ENCODE data around the gene ZBTB44.

Gene ZBTB44

DNA sequence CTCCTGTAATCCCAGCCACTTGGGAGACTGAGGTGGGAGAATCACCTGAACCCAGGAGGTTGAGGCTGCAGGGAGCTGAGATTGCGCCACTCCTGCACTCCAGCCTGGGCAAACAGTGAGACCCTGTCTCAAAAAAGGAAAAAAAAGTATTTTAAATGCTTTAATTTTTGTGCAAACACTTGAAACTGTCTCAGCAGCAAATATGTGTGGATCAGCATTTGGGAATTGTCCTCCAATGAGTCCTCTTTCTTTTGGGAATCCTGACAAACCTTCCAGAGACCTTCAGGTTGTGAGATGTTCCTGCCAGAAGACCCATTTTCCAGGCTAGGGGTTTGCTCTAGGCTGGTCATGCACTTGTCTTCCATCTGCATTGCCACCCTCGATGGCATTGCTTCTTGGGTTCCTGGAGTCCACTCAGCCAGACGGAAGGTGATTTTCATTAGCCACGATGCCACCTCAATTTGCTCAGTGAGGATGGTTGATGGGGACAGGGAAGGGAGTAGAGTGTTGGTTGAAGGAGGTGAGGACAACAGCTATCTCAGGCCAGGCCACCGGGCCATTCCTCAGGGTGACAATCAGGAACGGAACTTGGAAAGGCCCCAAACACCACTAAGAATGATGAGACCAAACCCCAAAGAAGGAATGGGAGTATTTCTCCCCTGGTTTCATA, 99.7 kb downstream of the ZBTB44 start:
- DNase-seq (ENCODE audit: low spot score): no peak

DNA sequence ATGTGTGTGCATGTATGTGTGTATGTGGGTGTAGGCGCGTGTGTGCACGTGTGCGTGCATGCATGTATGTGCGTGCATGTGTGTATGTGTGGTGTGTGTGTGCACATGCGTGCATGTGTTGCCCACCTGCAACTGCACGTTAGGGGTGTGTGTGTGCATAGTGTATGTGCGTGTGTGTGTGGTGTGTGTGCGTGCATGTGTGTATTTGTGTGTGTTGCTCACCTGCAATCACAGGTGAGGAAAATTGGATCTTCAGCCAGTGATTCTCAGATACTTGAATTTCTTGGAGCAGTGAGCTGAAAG, 100.8 kb downstream of the ZBTB44 start:
- no peak for DNase-seq (ENCODE audit: low spot score)

GRCh38 chr11:130213143-130213978, 101.4 kb downstream of the ZBTB44 start:
- DNase-seq (ENCODE audit: low spot score): peak; percentile 62

DNA sequence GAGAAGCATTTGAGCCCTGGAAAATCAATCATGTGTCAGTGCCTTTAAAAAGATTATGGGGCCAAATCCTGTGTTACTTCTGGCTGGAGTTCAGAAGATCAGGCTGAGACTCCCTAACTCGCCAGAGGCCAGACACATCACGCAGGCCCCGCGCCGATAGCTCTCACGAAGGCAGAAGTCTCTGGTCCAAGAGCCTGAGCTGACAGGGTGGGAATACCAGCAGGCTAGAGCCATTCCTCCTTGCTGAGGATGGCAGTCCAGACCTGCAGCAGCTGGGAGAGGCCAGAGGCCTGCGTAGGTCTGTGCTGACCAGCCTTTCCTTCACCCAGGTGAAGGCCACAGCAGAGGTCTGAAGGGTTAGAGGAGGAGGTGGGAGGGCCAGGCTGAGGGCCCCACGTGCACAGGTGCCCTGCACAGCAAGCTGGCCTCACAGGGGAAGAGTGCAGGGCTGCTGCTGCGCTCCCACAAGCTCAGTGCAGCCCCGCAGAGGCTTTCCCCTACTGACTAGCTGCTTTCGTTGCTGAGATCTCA, 102.2 kb downstream of the ZBTB44 start:
- no peak for DNase-seq (ENCODE audit: low spot score)

GRCh38 chr11:130211781-130212401, 102.8 kb downstream of the ZBTB44 start:
- no peak for DNase-seq (ENCODE audit: low spot score)

- no peak for DNase-seq (ENCODE audit: low spot score)
Measured at GRCh38 chr11:130211144-130211543, 103.6 kb downstream of the ZBTB44 start.

DNA sequence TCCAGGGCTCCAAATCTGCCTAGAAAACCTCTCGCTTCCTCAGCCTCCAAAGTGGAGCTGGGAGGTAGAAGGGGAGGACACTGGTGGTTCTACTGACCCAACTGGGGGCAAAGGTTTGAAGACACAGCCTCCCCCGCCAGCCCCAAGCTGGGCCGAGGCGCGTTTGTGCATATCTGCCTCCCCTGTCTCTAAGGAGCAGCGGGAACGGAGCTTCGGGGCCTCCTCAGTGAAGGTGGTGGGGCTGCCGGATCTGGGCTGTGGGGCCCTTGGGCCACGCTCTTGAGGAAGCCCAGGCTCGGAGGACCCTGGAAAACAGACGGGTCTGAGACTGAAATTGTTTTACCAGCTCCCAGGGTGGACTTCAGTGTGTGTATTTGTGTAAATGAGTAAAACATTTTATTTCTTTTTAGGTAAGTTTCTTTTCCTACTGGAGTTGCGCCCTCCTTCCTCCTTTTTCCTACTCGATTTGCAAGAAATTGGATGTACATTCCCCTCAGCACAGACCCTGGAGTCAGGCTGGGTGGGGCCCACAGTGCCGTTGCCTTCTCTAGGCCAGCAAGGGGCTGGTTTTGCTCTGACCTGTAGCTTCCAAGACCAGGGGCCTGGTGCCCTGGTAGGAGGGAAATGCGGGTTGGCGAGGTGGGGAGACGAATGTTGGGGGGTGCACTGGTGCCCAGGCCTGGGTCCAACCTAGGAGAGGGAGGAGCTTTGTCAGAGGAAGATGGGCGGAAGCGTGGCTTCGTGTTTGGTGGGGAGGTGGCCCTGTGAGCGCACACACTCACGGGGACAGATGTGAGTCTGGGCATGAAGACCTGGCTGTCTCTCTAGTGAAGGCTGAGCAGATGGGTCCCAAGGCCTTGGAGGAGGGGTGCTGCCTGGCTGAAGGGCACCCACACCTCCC, 104.5 kb downstream of the ZBTB44 start:
- no peak for DNase-seq (ENCODE audit: low spot score)

- no peak for DNase-seq (ENCODE audit: low spot score)
Measured at GRCh38 chr11:130209128-130209932, 105.4 kb downstream of the ZBTB44 start.

DNA sequence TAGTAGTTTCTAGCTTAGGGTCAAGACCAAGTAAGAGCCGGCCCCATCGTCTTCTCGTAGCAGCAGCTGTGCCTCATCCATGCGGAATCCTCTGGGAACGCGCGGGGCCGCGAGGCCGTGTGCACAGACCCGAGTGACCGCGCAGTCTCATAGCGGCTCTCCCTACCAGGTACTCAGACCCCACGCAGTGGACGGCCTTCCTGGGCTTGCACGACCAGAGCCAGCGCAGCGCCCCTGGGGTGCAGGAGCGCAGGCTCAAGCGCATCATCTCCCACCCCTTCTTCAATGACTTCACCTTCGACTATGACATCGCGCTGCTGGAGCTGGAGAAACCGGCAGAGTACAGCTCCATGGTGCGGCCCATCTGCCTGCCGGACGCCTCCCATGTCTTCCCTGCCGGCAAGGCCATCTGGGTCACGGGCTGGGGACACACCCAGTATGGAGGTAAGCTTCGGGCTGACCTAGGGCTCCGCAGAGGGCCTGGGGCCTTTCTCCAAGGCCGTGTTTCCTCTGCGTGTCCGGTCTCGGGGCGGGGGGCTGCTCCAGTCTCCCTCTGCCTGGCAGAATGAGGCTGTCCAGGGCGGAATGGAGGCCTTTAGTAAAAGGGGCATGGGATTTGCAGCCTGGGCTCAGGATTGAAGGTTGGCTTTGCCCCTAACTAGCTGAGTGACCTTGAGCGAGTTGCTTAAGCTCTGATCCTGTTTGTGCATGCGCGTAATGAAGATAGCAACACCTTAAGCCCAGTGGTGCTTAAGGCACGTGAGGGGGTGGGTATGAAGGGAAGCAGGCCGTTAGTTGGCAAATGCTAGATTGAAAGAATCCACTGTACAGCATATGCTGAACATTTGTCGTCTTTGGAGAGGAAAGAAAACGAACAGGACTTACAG, 106.2 kb downstream of the ZBTB44 start:
- DNase-seq (ENCODE audit: low spot score): no peak

- DNase-seq (ENCODE audit: low spot score): no peak
Measured at GRCh38 chr11:130206141-130206540, 108.6 kb downstream of the ZBTB44 start.

GRCh38 chr11:130204703-130205095, 110.0 kb downstream of the ZBTB44 start:
- DNase-seq (ENCODE audit: low spot score): no peak

DNA sequence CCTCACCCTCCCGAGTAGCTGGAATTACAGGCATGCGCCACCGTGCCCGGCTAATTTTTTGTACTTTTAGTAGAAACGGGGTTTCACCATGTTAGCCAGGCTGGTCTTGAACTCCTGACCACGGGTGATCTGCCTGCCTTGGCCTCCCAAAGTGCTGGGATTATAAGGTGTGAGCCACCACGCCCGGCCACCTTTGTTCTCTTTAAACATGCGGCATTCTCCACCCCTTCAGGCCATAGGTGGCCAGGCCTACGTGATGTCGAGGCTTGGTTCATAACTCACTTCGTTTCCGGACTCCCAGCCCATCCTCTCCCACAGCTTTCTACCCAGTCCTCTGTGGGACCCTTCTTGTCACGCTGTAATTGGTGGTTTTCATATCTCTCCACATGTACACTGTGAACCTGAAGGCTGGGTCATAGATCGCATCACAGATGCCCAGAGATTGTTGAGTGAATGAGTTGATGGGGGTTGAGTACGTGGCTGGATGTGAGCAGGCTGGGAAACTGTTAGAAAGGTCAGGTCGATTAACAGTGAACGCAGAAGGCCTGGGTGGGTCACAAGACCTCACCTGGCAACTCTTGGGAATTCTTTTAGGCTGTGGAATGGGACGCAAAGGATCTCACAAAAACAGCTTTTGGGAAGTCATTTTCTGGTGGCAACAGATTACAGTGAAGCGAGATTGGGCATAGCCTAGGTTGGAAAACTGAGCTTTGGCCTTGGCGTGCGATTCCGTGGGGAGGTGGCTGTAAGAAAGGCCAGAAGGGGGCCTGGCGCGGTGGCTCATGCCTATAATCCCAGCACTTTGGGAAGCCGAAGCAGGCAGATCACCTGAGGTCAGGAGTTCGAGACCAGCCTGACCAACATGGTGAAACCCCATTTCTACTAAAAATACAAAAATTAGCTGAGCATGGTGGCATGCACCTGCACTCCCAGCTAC, 110.7 kb downstream of the ZBTB44 start:
- DNase-seq (ENCODE audit: low spot score): no peak

GRCh38 chr11:130202818-130203689, 111.7 kb downstream of the ZBTB44 start:
- DNase-seq (ENCODE audit: low spot score): no peak

DNA sequence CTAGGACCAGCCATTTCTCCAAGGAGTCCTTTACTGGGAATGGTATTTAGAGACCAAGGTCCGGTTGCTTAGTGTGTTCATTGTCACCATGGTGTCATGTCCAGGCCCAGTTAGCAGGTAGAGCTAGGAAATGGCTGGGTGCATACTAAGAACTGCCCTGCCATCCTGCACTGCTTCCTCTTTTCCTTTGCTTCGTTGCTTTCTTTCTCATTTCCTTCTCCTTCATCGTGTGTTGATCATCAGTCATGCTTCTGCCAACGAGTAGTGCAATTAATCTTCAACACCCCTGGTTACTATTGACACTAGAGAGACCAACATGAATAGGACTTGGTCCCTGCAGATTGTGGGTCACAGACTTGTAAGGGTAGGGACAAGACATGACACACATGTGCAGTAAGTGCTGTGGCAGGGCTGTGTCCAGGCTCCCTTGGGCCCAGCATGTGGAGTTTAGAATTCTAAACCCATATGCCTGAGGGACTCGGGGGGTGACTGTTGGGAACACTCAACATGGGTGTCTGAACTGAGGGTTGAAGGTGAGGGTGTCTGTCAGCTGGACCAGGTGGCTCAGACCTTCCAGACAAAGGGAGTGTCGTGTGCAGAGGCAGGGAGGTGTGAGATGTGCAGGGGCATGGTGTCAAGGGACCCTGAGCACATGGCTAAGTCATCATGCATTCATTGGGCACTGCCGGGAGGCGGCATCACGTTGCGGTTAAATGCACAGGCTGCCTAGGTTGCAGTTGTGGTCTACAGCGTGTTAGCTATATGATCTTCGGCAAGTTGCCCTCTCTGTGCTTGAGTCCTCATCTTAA, 112.5 kb downstream of the ZBTB44 start:
- no peak for DNase-seq (ENCODE audit: low spot score)

- no peak for DNase-seq (ENCODE audit: low spot score)
Measured at GRCh38 chr11:130201026-130201425, 113.7 kb downstream of the ZBTB44 start.

- DNase-seq (ENCODE audit: low spot score): no peak
Measured at GRCh38 chr11:130199792-130200191, 114.9 kb downstream of the ZBTB44 start.

DNA sequence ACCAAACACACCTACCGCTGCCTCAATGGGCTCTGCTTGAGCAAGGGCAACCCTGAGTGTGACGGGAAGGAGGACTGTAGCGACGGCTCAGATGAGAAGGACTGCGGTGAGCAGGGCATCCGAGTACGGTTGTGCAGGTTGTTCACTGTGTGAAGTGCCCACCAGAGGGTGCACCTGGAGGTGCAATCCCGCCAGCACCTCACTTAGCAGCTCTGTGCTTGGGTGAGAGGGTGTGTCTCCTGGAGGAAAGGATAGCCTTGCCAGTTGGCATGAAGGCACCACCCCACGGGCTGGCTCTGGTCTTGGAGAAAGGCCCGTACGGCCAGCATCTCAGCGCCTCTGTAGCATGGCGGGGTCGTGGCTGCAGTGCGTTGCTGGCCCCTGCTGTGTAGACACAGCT, 115.8 kb downstream of the ZBTB44 start:
- DNase-seq (ENCODE audit: low spot score): no peak
